CD14-positive monocyte (primary cell): Measurements from ENCODE around the gene TINCR. TPM values are rescaled to one million over a fixed set of nuclear protein-coding genes. Genes with fewer than 3 reads are reported as not detected.
A peak's percentile ranks its signal among the peaks of the same experiment; 100 is the strongest.

Experiments
- DNase-seq, 3 donors: peaks; one replicate each; pipeline ENCODE4 v3.0.0-alpha.2; 2011 to 2022
- H2AFZ ChIP-seq: 2 replicates; pipeline ENCODE4 v1.6.0; 2012; ENCODE audit warnings: mild to moderate bottlenecking, low read depth, low read length, inconsistent platforms; ENCODE audit not compliant: insufficient read depth, poor library complexity, severe bottlenecking
- H3K27ac ChIP-seq, 2 donors: 1 replicate in 1 of 2; 2 replicates in 1 of 2; pipeline ENCODE4 v1.5.1; 2012 to 2013; ENCODE audit warnings: low read length in 2 of 2, control low read depth in 1 of 2, inconsistent platforms in 1 of 2, low read depth in 1 of 2, mild to moderate bottlenecking in 1 of 2
- H3K27me3 ChIP-seq, 2 donors: one replicate each; pipeline versions ENCODE4 v1.6.0 to v1.6.1; 2011 to 2013; ENCODE audit warnings: low read length in 2 of 2; ENCODE audit not compliant: control insufficient read depth in 2 of 2, insufficient read depth in 2 of 2
- H3K36me3 ChIP-seq, 2 donors: replicated peaks in 1 of 2; 1 replicate in 1 of 2; 2 replicates in 1 of 2; pipeline versions ENCODE4 v1.5.1 to v1.6.1; 2012 to 2013; ENCODE audit warnings: low read length in 2 of 2, control low read depth in 1 of 2, inconsistent platforms in 1 of 2, mild to moderate bottlenecking in 1 of 2; ENCODE audit not compliant: insufficient read depth in 2 of 2, control insufficient read depth in 1 of 2
- H3K4me1 ChIP-seq, 2 donors: 1 replicate in 1 of 2; 2 replicates in 1 of 2; pipeline versions ENCODE4 v1.5.1 to v1.6.1; 2012 to 2013; ENCODE audit warnings: low read length in 2 of 2, control low read depth in 1 of 2, inconsistent platforms in 1 of 2, mild to moderate bottlenecking in 1 of 2, moderate library complexity in 1 of 2; ENCODE audit not compliant: insufficient read depth in 2 of 2, control insufficient read depth in 1 of 2
- H3K4me2 ChIP-seq: replicated peaks from 2 replicates; pipeline ENCODE3; 2012; ENCODE audit warnings: low read length, moderate library complexity, mild to moderate bottlenecking; ENCODE audit not compliant: poor library complexity, severe bottlenecking; ENCODE audit errors: extremely low read depth
- H3K4me3 ChIP-seq, 3 experiments: fragments of 200-600 bp in 1 of 3; sonication (generic) in 1 of 3; replicated peaks in 1 of 3; 1 replicate in 2 of 3; 2 replicates in 1 of 3; pipeline ENCODE4 v1.5.1; 2011 to 2013; ENCODE audit warnings: low read length in 3 of 3, mild to moderate bottlenecking in 3 of 3, control low read depth in 2 of 3, low read depth in 2 of 3, inconsistent platforms in 1 of 3, moderate library complexity in 1 of 3
- H3K79me2 ChIP-seq: 2 replicates; pipeline ENCODE4 v1.6.0; 2012; ENCODE audit warnings: mild to moderate bottlenecking, control low read depth, inconsistent platforms, low read length, moderate library complexity; ENCODE audit not compliant: insufficient read depth
- H3K9ac ChIP-seq: 2 replicates; pipeline ENCODE4 v1.6.0; 2017; ENCODE audit warnings: low read length, mild to moderate bottlenecking; ENCODE audit not compliant: insufficient read depth, poor library complexity, severe bottlenecking
- H3K9me3 ChIP-seq, 2 donors: replicated peaks in 1 of 2; 1 replicate in 1 of 2; 2 replicates in 1 of 2; pipeline versions ENCODE4 v1.5.1 to v1.6.1; 2012 to 2013; ENCODE audit warnings: low read length in 2 of 2, control low read depth in 1 of 2; ENCODE audit not compliant: control insufficient read depth in 1 of 2, insufficient read depth in 1 of 2
- H4K20me1 ChIP-seq: 2 replicates; pipeline ENCODE4 v1.6.0; 2012; ENCODE audit warnings: mild to moderate bottlenecking, low read length, control low read depth, moderate library complexity; ENCODE audit not compliant: insufficient read depth
- H3K27ac Mint-ChIP-seq, 7 donors: one replicate each; pipeline ENCODE4 v1.8.0; 2020; ENCODE audit warnings: mild to moderate bottlenecking in 7 of 7, mixed read lengths in 7 of 7, moderate library complexity in 6 of 7, inconsistent platforms in 2 of 7
- H3K27me3 Mint-ChIP-seq, 3 donors: one replicate each; pipeline ENCODE4 v1.8.0; 2021 to 2022; ENCODE audit warnings: low read depth in 3 of 3, mild to moderate bottlenecking in 3 of 3, mixed read lengths in 3 of 3, moderate library complexity in 3 of 3, inconsistent platforms in 1 of 3
- H3K36me3 Mint-ChIP-seq, 2 donors: one replicate each; pipeline ENCODE4 v1.8.0; 2020; ENCODE audit warnings: mixed read lengths in 2 of 2, inconsistent platforms in 1 of 2, mild to moderate bottlenecking in 1 of 2
- H3K4me1 Mint-ChIP-seq: one replicate; pipeline ENCODE4 v1.8.0; 2020; ENCODE audit warnings: mild to moderate bottlenecking, mixed read lengths
- H3K4me3 Mint-ChIP-seq, 2 donors: one replicate each; pipeline ENCODE4 v1.8.0; 2020; ENCODE audit warnings: mild to moderate bottlenecking in 2 of 2, mixed read lengths in 2 of 2, moderate library complexity in 1 of 2
- H3K9me3 Mint-ChIP-seq, 7 donors: one replicate each; pipeline ENCODE4 v1.8.0; 2020 to 2022; ENCODE audit warnings: mixed read lengths in 7 of 7, mild to moderate bottlenecking in 6 of 7, moderate library complexity in 6 of 7, inconsistent platforms in 2 of 7
- CTCF ChIP-seq: fragments of 200-600 bp; IDR thresholded peaks from one replicate; pipeline ENCODE4 v1.8.0; 2022; ENCODE audit warnings: antibody characterized with exemption, mild to moderate bottlenecking
- WGBS: methylation state at CpG from one replicate; pipeline ENCODE4 v1.1.5; 2013; ENCODE audit warnings: missing lambda C conversion rate; ENCODE audit not compliant: insufficient coverage; 5-methylcytosine and 5-hydroxymethylcytosine counted together
- intact Hi-C, 2 donors: fragments of 100-400 bp; cut with micrococcal nuclease; formaldehyde crosslinking; loops; one replicate each; pipeline versions ENCODE4 v1.15.0 to v1.15.1; 2023
- polyA plus RNA-seq, 3 donors: library from polyadenylated mRNA; depleted of rRNA in 1 of 3; unstranded in 2 of 3; stranded (reverse) in 1 of 3; fragments of 300-500 nt in 2 of 3; fragments of >200 nt in 1 of 3; fragmentation: Illumina TruSeq in 2 of 3; gene quantifications; 1 replicate in 2 of 3; 2 replicates in 1 of 3; pipeline ENCODE4 v1.2.3, GENCODE V29; 2012 to 2021

TINCR gene
- polyA plus RNA-seq, 3 donors = 0.11 TPM; not detected in 2

GRCh38 chr19:5605362-5605761, 37.6 kb upstream of the TINCR start:
- intact Hi-C loops = no loop called here

DNA sequence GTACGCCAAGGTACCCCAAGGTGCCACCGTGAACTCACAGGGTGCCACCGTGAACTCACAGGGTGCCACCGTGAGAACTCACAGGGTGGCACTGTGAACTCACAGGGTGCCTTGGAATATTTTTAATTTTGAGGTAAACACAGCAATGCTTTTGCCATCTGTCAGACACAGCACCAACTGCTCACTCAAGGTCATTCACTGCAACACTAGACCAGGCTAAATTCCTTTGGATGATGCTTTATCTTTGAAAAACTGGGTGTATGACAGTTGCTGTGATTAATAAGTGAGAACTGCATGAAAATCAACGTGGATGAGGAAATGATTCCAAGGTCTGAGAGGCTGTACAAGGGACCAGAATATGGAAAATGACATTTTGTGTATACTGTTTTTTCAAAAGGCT, 35.9 kb upstream of the TINCR start:
- WGBS = 100% methylated on average over 3 of the region's 5 CpGs
- H3K27ac ChIP-seq = peak overlapping the region in 1 of 2 donors; percentile 23
- Mint-ChIP-seq H3K27ac (peak overlapping the region in 1 of 7 donors; percentile 46), H3K9me3 (peaks cover 0 to 2% (median 0%) of the 10 kb centered on the region in 7 donors), H3K4me1 (no peaks in the 10 kb centered on the region), H3K27me3 (peaks cover 0 to 1% (median 0%) of the 10 kb centered on the region in 3 donors), H3K4me3 (no peak overlapping the region), H3K36me3 (peaks cover 89 to 98% of the 10 kb centered on the region in 2 donors)
- no peaks in the 10 kb centered on the region for H3K27me3 ChIP-seq
- intact Hi-C loops = no loop called here
- no peak for TF ChIP-seq CTCF
- H3K36me3 ChIP-seq = peaks cover 91 to 99% of the 10 kb centered on the region in 2 donors
- H3K79me2 ChIP-seq = peaks cover 62% of the 10 kb centered on the region
- H3K4me2 ChIP-seq = no peak overlapping the region
- DNase-seq = no peak
- no peaks in the 10 kb centered on the region for H3K9me3 ChIP-seq
- H3K9ac ChIP-seq = no peak overlapping the region
- peaks cover 99% of the 10 kb centered on the region for H4K20me1 ChIP-seq
- H3K4me1 ChIP-seq = no peaks in the 10 kb centered on the region
- H3K4me3 ChIP-seq = no peak overlapping the region
- no peak overlapping the region for H2AFZ ChIP-seq

More at GRCh38 chr19:5605362-5605761, 37.6 kb upstream of the TINCR start:
- DNase-seq = no peak
- TF ChIP-seq CTCF = no peak
- WGBS = 96% methylated on average over 3 of the region's 3 CpGs
- no peaks in the 10 kb centered on the region for H3K9me3 ChIP-seq
- no peaks in the 10 kb centered on the region for H3K4me1 Mint-ChIP-seq
- no peak overlapping the region for H3K4me2 ChIP-seq
- H3K4me1 ChIP-seq = no peaks in the 10 kb centered on the region
- H3K4me3 Mint-ChIP-seq = no peak overlapping the region
- no peak overlapping the region for H3K4me3 ChIP-seq
- H3K27ac ChIP-seq = peak overlapping the region in 1 of 2 donors; percentile 20
- H3K9me3 Mint-ChIP-seq = peaks cover 0 to 2% (median 0%) of the 10 kb centered on the region in 7 donors
- peaks cover 78% of the 10 kb centered on the region for H3K79me2 ChIP-seq
- peaks cover 0 to 1% (median 0%) of the 10 kb centered on the region in 3 donors for H3K27me3 Mint-ChIP-seq
- H3K36me3 ChIP-seq = peaks cover 91 to 99% of the 10 kb centered on the region in 2 donors
- H3K9ac ChIP-seq = no peak overlapping the region
- H3K27me3 ChIP-seq = no peaks in the 10 kb centered on the region
- no peak overlapping the region for H2AFZ ChIP-seq
- peaks cover 89 to 98% of the 10 kb centered on the region in 2 donors for H3K36me3 Mint-ChIP-seq
- H3K27ac Mint-ChIP-seq = no peak overlapping the region
- H4K20me1 ChIP-seq = peaks cover 99% of the 10 kb centered on the region
